Ovary (tissue), 9 donors: ENCODE data around the gene TSBP1. TPM values are rescaled to one million over a fixed set of nuclear protein-coding genes. Genes with fewer than 3 reads are reported as not detected.

Experiments
- DNase-seq, 5 donors: peaks; one replicate each; pipeline ENCODE4 v3.0.0-alpha.2; 2019 to 2020
- H3K27ac ChIP-seq, 2 donors: fragments of 200-600 bp; one replicate each; pipeline versions ENCODE4 v1.5.1 to v1.8.0; 2019 to 2022
- H3K27me3 ChIP-seq: fragments of 200-600 bp; one replicate; pipeline ENCODE4 v1.8.0; 2022
- H3K36me3 ChIP-seq: fragments of 200-600 bp; sonication (generic); one replicate; pipeline ENCODE4 v1.5.1; 2019
- H3K4me1 ChIP-seq: one replicate; pipeline ENCODE4 v1.8.1; 2013; ENCODE audit warnings: mild to moderate bottlenecking, moderate library complexity; ENCODE audit not compliant: insufficient read depth
- H3K4me3 ChIP-seq: fragments of 200-600 bp; sonication (generic); one replicate; pipeline ENCODE4 v1.5.1; 2017
- H3K9me3 ChIP-seq, 2 donors: fragments of 200-600 bp in 1 of 2; sonication (generic) in 1 of 2; one replicate each; pipeline versions ENCODE4 v1.5.1 to v1.8.1; 2013 to 2019; ENCODE audit warnings: mild to moderate bottlenecking in 1 of 2, moderate library complexity in 1 of 2
- CTCF ChIP-seq, 3 donors: fragments of 450-650 bp in 2 of 3; fragments of 200-600 bp in 1 of 3; IDR thresholded peaks; one replicate each; pipeline versions ENCODE4 v1.5.1 to v1.8.0; 2016 to 2022; ENCODE audit warnings: antibody characterized with exemption in 3 of 3, mild to moderate bottlenecking in 1 of 3
- EP300 ChIP-seq: sonication (generic); formaldehyde crosslinking; IDR thresholded peaks from one replicate; pipeline ENCODE4 v1.6.1; 2017; ENCODE audit warnings: antibody characterized with exemption
- POLR2A ChIP-seq: fragments of 450-650 bp; IDR thresholded peaks from one replicate; pipeline ENCODE4 v1.6.1; 2017; ENCODE audit warnings: antibody characterized with exemption, mild to moderate bottlenecking, moderate library complexity
- WGBS, 3 donors: extraction: QIAGEN DNeasy Blood & Tissue Kit in 1 of 3; methylation state at CpG; one replicate each; pipeline versions ENCODE4 v1.1.5 to v1.1.7; 2013 to 2017; 5-methylcytosine and 5-hydroxymethylcytosine counted together
- intact Hi-C, 4 donors: fragments of 100-400 bp; cut with DNase I; formaldehyde crosslinking; loops; one replicate each; pipeline versions ENCODE4 v1.11.0 to v1.15.1; 2022 to 2023
- polyA plus RNA-seq, 2 donors: library from polyadenylated mRNA; stranded (reverse); fragments of 200-250 nt in 1 of 2; fragments of 350-450 nt in 1 of 2; fragmentation: Illumina TruSeq in 1 of 2; extraction: RNeasy Lipid Tissue Mini Kit (QIAGEN cat#74804) in 1 of 2; gene quantifications; one replicate each; pipeline ENCODE4 v1.2.3, GENCODE V29; 2013 to 2014
- total RNA-seq, 7 donors: library from RNA; depleted of rRNA in 2 of 7; stranded (reverse); fragments of >200 nt in 2 of 7; fragmentation: NEBNext Ultra II Directional in 3 of 7; extraction: Animal tissue kit (Norgen Biotek cat#: 25700) in 3 of 7; gene quantifications; one replicate each; pipeline versions ENCODE4 v1.1.0 to v1.2.4, GENCODE V29; 2016 to 2023
- donor health status: DM: no; HTN: no; CAD: no; lungs with moderate emphysema.
- donor health status: DM: no; HTN: no; CAD: no.
- donor health status: Bipolar disorder and iron deficiency.
- donor health status: DM: yes; HTN: yes; CAD: no.
- donor health status: DM: no; HTN: no; CAD: no.
- donor health status: DM: yes; HTN: yes; CAD: no.

The TSBP1 gene
- total and polyA plus RNA-seq, 9 donors: not detected

GRCh38 chr6:32405656-32406055 lies 34.0 kb upstream of the TSBP1 start:
- H3K27me3 ChIP-seq: no peaks in the 10 kb centered on the region
- 3 to 15% (median 3%) methylated on average over 1 of the region's 1 CpG for WGBS, 3 donors
- no peak overlapping the region for H3K27ac ChIP-seq
- H3K36me3 ChIP-seq: no peaks in the 10 kb centered on the region
- H3K4me3 ChIP-seq: no peak overlapping the region
- TF ChIP-seq EP300: no peak
- TF ChIP-seq CTCF (IDR thresholded peaks at IDR 0.05): no peak
- TF ChIP-seq POLR2A: no peak
- no peak for DNase-seq
- no peaks in the 10 kb centered on the region for H3K4me1 ChIP-seq
- no peaks in the 10 kb centered on the region for H3K9me3 ChIP-seq
- intact Hi-C loops: no loop called here

GRCh38 chr6:32402812-32403211 lies 31.1 kb upstream of the TSBP1 start:
- DNase-seq: no peak
- no peaks in the 10 kb centered on the region for H3K4me1 ChIP-seq
- intact Hi-C loops: no loop called here

GRCh38 chr6:32401284-32401963 lies 29.7 kb upstream of the TSBP1 start:
- intact Hi-C loops: no loop called here
- Histone ChIP-seq H3K27me3 (no peaks in the 10 kb centered on the region), H3K4me1 (no peaks in the 10 kb centered on the region), H3K27ac (no peak overlapping the region), H3K4me3 (no peak overlapping the region), H3K9me3 (no peaks in the 10 kb centered on the region), H3K36me3 (no peaks in the 10 kb centered on the region)
- WGBS, 3 donors: 6 to 20% (median 7%) methylated on average over 4 of the region's 4 CpGs
- TF ChIP-seq EP300: no peak
- TF ChIP-seq POLR2A: no peak
- TF ChIP-seq CTCF (IDR thresholded peaks at IDR 0.05): no peak
- no peak for DNase-seq

More at GRCh38 chr6:32402812-32403211, 31.1 kb upstream of the TSBP1 start:
- 41 to 70% (median 58%) methylated on average over 8 of the region's 8 CpGs for WGBS, 3 donors
- Histone ChIP-seq H3K36me3 (no peaks in the 10 kb centered on the region), H3K27ac (no peak overlapping the region), H3K4me3 (no peak overlapping the region), H3K9me3 (no peaks in the 10 kb centered on the region), H3K27me3 (no peaks in the 10 kb centered on the region)
- TF ChIP-seq CTCF (IDR thresholded peaks at IDR 0.05) (no peak), EP300 (no peak)

GRCh38 chr6:32397252-32397920 lies 25.7 kb upstream of the TSBP1 start:
- TF ChIP-seq EP300: no peak
- no peak for TF ChIP-seq CTCF (IDR thresholded peaks at IDR 0.05)
- no peak for TF ChIP-seq POLR2A
- H3K27ac ChIP-seq: no peak overlapping the region
- no peak for DNase-seq
- WGBS, 3 donors: 80 to 84% (median 82%) methylated on average over 7 of the region's 7 CpGs
- intact Hi-C loops: no loop called here
- no peaks in the 10 kb centered on the region for H3K36me3 ChIP-seq
- no peaks in the 10 kb centered on the region for H3K27me3 ChIP-seq
- no peaks in the 10 kb centered on the region for H3K9me3 ChIP-seq
- H3K4me3 ChIP-seq: no peak overlapping the region
- no peaks in the 10 kb centered on the region for H3K4me1 ChIP-seq
